ACC112 (cell line): Measurements from ENCODE around the gene DAO.

Experiments
- H2AFZ ChIP-seq: fragments of 200-600 bp; sonication (generic); one replicate; pipeline ENCODE4 v1.6.0; 2017; ENCODE audit warnings: antibody characterized with exemption, low read length; ENCODE audit not compliant: unreplicated experiment
- H3K27ac ChIP-seq: fragments of 200-600 bp; sonication (generic); 2 replicates; pipeline ENCODE4 v1.5.1; 2014; ENCODE audit warnings: low read depth, mild to moderate bottlenecking, antibody characterized with exemption, low read length, moderate library complexity
- H3K27me3 ChIP-seq: fragments of 200-600 bp; sonication (generic); 2 replicates; pipeline ENCODE4 v1.6.1; 2014; ENCODE audit warnings: mild to moderate bottlenecking, antibody characterized with exemption, low read length, moderate library complexity, mixed read lengths; ENCODE audit not compliant: insufficient read depth
- H3K36me3 ChIP-seq: fragments of 200-600 bp; sonication (generic); 2 replicates; pipeline ENCODE4 v1.6.1; 2016; ENCODE audit warnings: mild to moderate bottlenecking, antibody characterized with exemption, low read length, moderate library complexity, mixed read lengths; ENCODE audit not compliant: insufficient read depth
- H3K4me1 ChIP-seq: fragments of 200-600 bp; sonication (generic); one replicate; pipeline ENCODE4 v1.6.1; 2016; ENCODE audit warnings: low read length, mixed read lengths; ENCODE audit not compliant: insufficient read depth, unreplicated experiment, control insufficient read depth
- H3K4me3 ChIP-seq: fragments of 200-600 bp; sonication (generic); 2 replicates; pipeline ENCODE4 v1.5.1; 2014; ENCODE audit warnings: mild to moderate bottlenecking, low read depth, low read length
- H3K79me2 ChIP-seq: fragments of 200-600 bp; sonication (generic); one replicate; pipeline ENCODE4 v1.6.0; 2016; ENCODE audit warnings: low read length; ENCODE audit not compliant: control insufficient read depth, unreplicated experiment, insufficient read depth

Gene DAO

GRCh38 chr12:108918960-108919642 is 39.2 kb downstream of the DAO start:
- Histone ChIP-seq H3K79me2 (no peaks in the 10 kb centered on the region), H3K4me3 (no peak overlapping the region), H3K27ac (no peak overlapping the region), H3K27me3 (peaks cover 38% of the 10 kb centered on the region), H3K36me3 (no peaks in the 10 kb centered on the region), H2AFZ (no peak overlapping the region), H3K4me1 (peaks cover 1% of the 10 kb centered on the region)

- Histone ChIP-seq H3K27ac (no peak overlapping the region), H3K4me3 (no peak overlapping the region), H3K4me1 (no peaks in the 10 kb centered on the region), H3K27me3 (peaks cover 65% of the 10 kb centered on the region), H2AFZ (no peak overlapping the region), H3K36me3 (no peaks in the 10 kb centered on the region), H3K79me2 (no peaks in the 10 kb centered on the region)
Observed at GRCh38 chr12:108921946-108922345, 42.1 kb downstream of the DAO start.

- Histone ChIP-seq H3K27me3 (peaks cover 72% of the 10 kb centered on the region), H3K79me2 (no peaks in the 10 kb centered on the region), H3K4me1 (no peaks in the 10 kb centered on the region), H3K36me3 (no peaks in the 10 kb centered on the region), H2AFZ (no peak overlapping the region), H3K27ac (no peak overlapping the region), H3K4me3 (no peak overlapping the region)
Observed at GRCh38 chr12:108922918-108923317, 43.0 kb downstream of the DAO start.

- Histone ChIP-seq H3K27me3 (peaks cover 48% of the 10 kb centered on the region), H2AFZ (no peak overlapping the region), H3K27ac (no peak overlapping the region), H3K79me2 (no peaks in the 10 kb centered on the region), H3K4me1 (no peaks in the 10 kb centered on the region), H3K36me3 (no peaks in the 10 kb centered on the region), H3K4me3 (no peak overlapping the region)
Observed at GRCh38 chr12:108928695-108929094, 48.8 kb downstream of the DAO start.

- Histone ChIP-seq H3K4me1 (no peaks in the 10 kb centered on the region), H3K36me3 (no peaks in the 10 kb centered on the region), H2AFZ (no peak overlapping the region), H3K4me3 (no peak overlapping the region), H3K27me3 (peaks cover 49% of the 10 kb centered on the region), H3K27ac (no peak overlapping the region), H3K79me2 (no peaks in the 10 kb centered on the region)
Observed at GRCh38 chr12:108930155-108930554, 50.3 kb downstream of the DAO start.

- no peak overlapping the region for H2AFZ ChIP-seq
- no peak overlapping the region for H3K27ac ChIP-seq
- no peak overlapping the region for H3K4me3 ChIP-seq
- H3K79me2 ChIP-seq, result no peaks in the 10 kb centered on the region
- no peaks in the 10 kb centered on the region for H3K4me1 ChIP-seq
- H3K27me3 ChIP-seq, result peaks cover 49% of the 10 kb centered on the region
- no peaks in the 10 kb centered on the region for H3K36me3 ChIP-seq
Observed at GRCh38 chr12:108930756-108931155, 50.9 kb downstream of the DAO start.

GRCh38 chr12:108933949-108934348 is 54.1 kb downstream of the DAO start:
- Histone ChIP-seq H3K4me1 (no peaks in the 10 kb centered on the region), H3K79me2 (no peaks in the 10 kb centered on the region), H3K4me3 (no peak overlapping the region), H2AFZ (no peak overlapping the region), H3K27me3 (peaks cover 59% of the 10 kb centered on the region), H3K36me3 (no peaks in the 10 kb centered on the region), H3K27ac (no peak overlapping the region)

- Histone ChIP-seq H3K27me3 (peaks cover 70% of the 10 kb centered on the region), H3K36me3 (no peaks in the 10 kb centered on the region), H2AFZ (no peak overlapping the region), H3K27ac (no peak overlapping the region), H3K79me2 (no peaks in the 10 kb centered on the region), H3K4me3 (no peak overlapping the region), H3K4me1 (no peaks in the 10 kb centered on the region)
Observed at GRCh38 chr12:108935159-108935763, 55.4 kb downstream of the DAO start.

- H3K79me2 ChIP-seq, result no peaks in the 10 kb centered on the region
- H2AFZ ChIP-seq, result no peak overlapping the region
- no peak overlapping the region for H3K4me3 ChIP-seq
- no peaks in the 10 kb centered on the region for H3K4me1 ChIP-seq
- H3K36me3 ChIP-seq, result no peaks in the 10 kb centered on the region
- H3K27ac ChIP-seq, result no peak overlapping the region
- H3K27me3 ChIP-seq, result peaks cover 71% of the 10 kb centered on the region
Observed at GRCh38 chr12:108938247-108938924, 58.5 kb downstream of the DAO start.

- Histone ChIP-seq H3K79me2 (no peaks in the 10 kb centered on the region), H3K27me3 (peaks cover 62% of the 10 kb centered on the region), H3K4me3 (no peak overlapping the region), H2AFZ (no peak overlapping the region), H3K27ac (no peak overlapping the region), H3K4me1 (no peaks in the 10 kb centered on the region), H3K36me3 (no peaks in the 10 kb centered on the region)
Observed at GRCh38 chr12:108939594-108939993, 59.7 kb downstream of the DAO start.

GRCh38 chr12:108940138-108940537 is 60.2 kb downstream of the DAO start:
- Histone ChIP-seq H3K4me3 (no peak overlapping the region), H3K27ac (no peak overlapping the region), H3K79me2 (no peaks in the 10 kb centered on the region), H3K36me3 (no peaks in the 10 kb centered on the region), H2AFZ (no peak overlapping the region), H3K27me3 (peaks cover 57% of the 10 kb centered on the region), H3K4me1 (no peaks in the 10 kb centered on the region)
